ENCODE data around the gene RPH3AL. TPM values are rescaled to one million over a fixed set of nuclear protein-coding genes. Genes with fewer than 3 reads are reported as not detected.
"Not testable (repeated sequence)": the region's sequence is repeated elsewhere in the genome, so short reads cannot be mapped to it uniquely, and the experiment has no call there.

RPH3AL gene
- total RNA-seq, 1 donor from 2014 or later = 44.2 TPM

GRCh38 chr17:173166-173911 is 179.3 kb downstream of the RPH3AL start:
- no peak overlapping the region for H3K4me3 ChIP-seq
- H3K27me3 ChIP-seq = no peaks in the 10 kb centered on the region
- H3K36me3 ChIP-seq = no peaks in the 10 kb centered on the region
- no peak overlapping the region for H3K27ac ChIP-seq
- intact Hi-C loops (cut with DNase I) = no loop called here
- no peak for DNase-seq (ENCODE audit: low spot score in 2 of 2)
- no peak for TF ChIP-seq CTCF (IDR thresholded peaks at IDR 0.05)
- no peaks in the 10 kb centered on the region for H3K9me3 ChIP-seq
- H3K4me1 ChIP-seq = no peaks in the 10 kb centered on the region

- H3K9me3 ChIP-seq = no peaks in the 10 kb centered on the region
- TF ChIP-seq CTCF (IDR thresholded peaks at IDR 0.05) = no peak
- no peaks in the 10 kb centered on the region for H3K27me3 ChIP-seq
- intact Hi-C loops (cut with DNase I) = no loop called here
- H3K4me3 ChIP-seq = no peak overlapping the region
- no peak for DNase-seq (ENCODE audit: low spot score in 2 of 2)
- H3K27ac ChIP-seq = no peak overlapping the region
- H3K4me1 ChIP-seq = no peaks in the 10 kb centered on the region
- H3K36me3 ChIP-seq = no peaks in the 10 kb centered on the region
Measured at GRCh38 chr17:172401-172800, 180.2 kb downstream of the RPH3AL start.

- H3K4me3 ChIP-seq = no peak overlapping the region
- no peak for DNase-seq (ENCODE audit: low spot score in 2 of 2)
Measured at GRCh38 chr17:171871-172270, 180.7 kb downstream of the RPH3AL start.

DNA sequence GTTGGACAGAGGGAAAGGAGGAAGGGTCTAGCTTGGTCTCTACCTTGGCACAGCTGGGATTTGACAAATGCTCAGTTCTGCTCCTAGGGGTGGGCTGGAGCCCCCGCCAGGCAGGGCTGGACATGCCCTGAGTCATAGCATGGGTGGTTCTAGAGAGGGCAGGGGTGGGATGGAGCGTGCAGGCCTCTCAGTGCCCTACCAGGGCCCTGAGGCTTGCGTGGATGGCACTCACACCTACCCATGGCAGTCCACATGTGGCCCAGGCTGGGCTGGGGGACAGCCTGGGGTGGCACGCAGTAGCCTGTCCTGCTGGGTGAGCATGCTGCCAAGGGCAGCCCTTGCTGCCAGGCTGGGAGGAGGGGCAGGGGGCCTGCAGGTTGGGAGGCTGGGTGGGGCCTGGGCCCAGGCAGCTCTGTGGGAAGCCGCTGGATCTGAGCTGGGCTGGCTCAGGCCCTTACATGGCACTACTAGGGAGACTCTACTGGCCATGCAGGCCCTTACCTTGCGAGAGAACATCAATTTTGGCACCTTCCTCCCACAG is 182.4 kb downstream of the RPH3AL start:
- no peaks in the 10 kb centered on the region for H3K27me3 ChIP-seq
- no peak overlapping the region for H3K4me3 ChIP-seq
- H3K9me3 ChIP-seq = no peaks in the 10 kb centered on the region
- no peak overlapping the region for H3K27ac ChIP-seq
- TF ChIP-seq CTCF (IDR thresholded peaks at IDR 0.05) = no peak
- intact Hi-C loops (cut with DNase I) = no loop called here
- no peaks in the 10 kb centered on the region for H3K4me1 ChIP-seq
- no peak for DNase-seq (ENCODE audit: low spot score in 2 of 2)
- H3K36me3 ChIP-seq = no peaks in the 10 kb centered on the region

More at GRCh38 chr17:171871-172270, 180.7 kb downstream of the RPH3AL start:
- H3K4me1 ChIP-seq = no peaks in the 10 kb centered on the region
- no peak overlapping the region for H3K27ac ChIP-seq
- H3K27me3 ChIP-seq = no peaks in the 10 kb centered on the region
- H3K36me3 ChIP-seq = no peaks in the 10 kb centered on the region
- intact Hi-C loops (cut with DNase I) = no loop called here
- TF ChIP-seq CTCF (IDR thresholded peaks at IDR 0.05) = no peak
- no peaks in the 10 kb centered on the region for H3K9me3 ChIP-seq

DNA sequence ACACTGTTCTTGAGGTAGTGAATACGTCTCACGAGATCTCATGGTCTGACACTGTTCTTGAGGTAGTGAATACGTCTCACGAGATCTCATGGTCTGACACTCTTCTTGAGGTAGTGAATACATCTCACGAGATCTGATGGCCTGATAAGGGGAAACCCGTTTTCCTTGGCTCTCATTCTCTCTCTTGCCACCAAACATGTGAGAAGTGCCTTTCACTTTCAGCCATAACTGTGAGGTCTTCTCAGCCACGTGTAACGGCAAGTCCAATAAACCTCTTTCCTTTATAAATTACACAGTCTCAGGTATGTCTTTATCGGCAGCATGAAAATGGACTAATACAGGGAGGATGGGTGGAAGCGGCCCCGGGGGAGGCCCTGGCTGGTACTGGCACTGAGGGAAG is 184.0 kb downstream of the RPH3AL start:
- H3K4me1 ChIP-seq; H3K27me3 ChIP-seq; H3K36me3 ChIP-seq; intact Hi-C loops (cut with DNase I); H3K9me3 ChIP-seq; H3K27ac ChIP-seq; H3K4me3 ChIP-seq; DNase-seq (ENCODE audit: low spot score in 2 of 2): not testable (repeated sequence)

GRCh38 chr17:165939-166338 is 186.7 kb downstream of the RPH3AL start:
- no peak overlapping the region for H3K27ac ChIP-seq
- no peaks in the 10 kb centered on the region for H3K36me3 ChIP-seq
- H3K4me1 ChIP-seq = no peaks in the 10 kb centered on the region
- intact Hi-C loops (cut with DNase I) = no loop called here
- H3K4me3 ChIP-seq = no peak overlapping the region
- DNase-seq (ENCODE audit: low spot score in 2 of 2) = no peak
- H3K27me3 ChIP-seq = no peaks in the 10 kb centered on the region
- H3K9me3 ChIP-seq = no peaks in the 10 kb centered on the region
- TF ChIP-seq CTCF (IDR thresholded peaks at IDR 0.05) = no peak

All from ascending aorta (tissue), 2 donors.